COLO829 (cell line): Measurements from ENCODE around the gene BCAP31.
A peak's percentile ranks its signal among the peaks of the same experiment; 100 is the strongest.

Source experiments
- DNase-seq: peaks from one replicate; pipeline ENCODE4 v3.0.0; 2012; ENCODE audit warnings: low spot score

BCAP31 gene

GRCh38 chrX:153724252-153725038 is at the start of gene BCAP31, which contains the start of gene ABCD1:
BCAP31 (minus strand) TSS chrX:153724387; CDS start chrX:153723244, 1,143 bp downstream.
ABCD1 (plus strand) TSS chrX:153724856; CDS start chrX:153725267, 411 bp downstream.
- peak; percentile 90 for DNase-seq

GRCh38 chrX:153773218-153773611 is 49.0 kb upstream of the BCAP31 start:
- no peak for DNase-seq

- DNase-seq, result no peak
These were observed 48.4 kb upstream of the BCAP31 start for GRCh38 chrX:153772316-153773217.

GRCh38 chrX:153771415-153772315 is 47.5 kb upstream of the BCAP31 start:
- DNase-seq, result no peak

GRCh38 chrX:153770601-153771414 is 46.6 kb upstream of the BCAP31 start:
- no peak for DNase-seq

- no peak for DNase-seq
These were observed 45.8 kb upstream of the BCAP31 start for GRCh38 chrX:153769865-153770600.

GRCh38 chrX:153769158-153769864 is 45.1 kb upstream of the BCAP31 start:
- DNase-seq, result no peak

GRCh38 chrX:153768311-153769157 is 44.3 kb upstream of the BCAP31 start:
- no peak for DNase-seq

- DNase-seq, result no peak
These were observed 43.5 kb upstream of the BCAP31 start for GRCh38 chrX:153767674-153768055.

GRCh38 chrX:153766871-153767673 is 42.9 kb upstream of the BCAP31 start:
- no peak for DNase-seq

GRCh38 chrX:153766098-153766817 is 42.1 kb upstream of the BCAP31 start:
- peak; percentile 65 for DNase-seq

GRCh38 chrX:153765138-153766079 is 41.2 kb upstream of the BCAP31 start:
- peak; percentile 46 for DNase-seq

GRCh38 chrX:153764786-153765137 is 40.6 kb upstream of the BCAP31 start:
- DNase-seq, result peak; percentile 35

- peak; percentile 79 for DNase-seq
These were observed 40.0 kb upstream of the BCAP31 start, which contains the start of gene PLXNB3 for GRCh38 chrX:153763989-153764755. PLXNB3 (plus strand) TSS chrX:153764249; CDS start chrX:153765536, 1,287 bp downstream.

GRCh38 chrX:153763298-153763932 is 39.2 kb upstream of the BCAP31 start:
- DNase-seq, result no peak
